Neural progenitor cell (in vitro differentiated cells): Measurements from ENCODE around the gene SPOCD1.

Source experiments
- EZH2 ChIP-seq: fragments of 200-600 bp; sonication (generic); IDR thresholded peaks from 2 replicates; pipeline ENCODE4 v1.6.1; 2017; ENCODE audit warnings: antibody characterized with exemption, mild to moderate bottlenecking, moderate library complexity
- EZH2phosphoT487 ChIP-seq: fragments of 200-600 bp; sonication (generic); IDR thresholded peaks from 2 replicates; pipeline ENCODE4 v1.6.1; 2017; ENCODE audit warnings: antibody characterized with exemption
- TF ChIP-seq, protein P1 (sequence below): fragments of 200-600 bp; sonication (generic); IDR thresholded peaks from 2 replicates; pipeline ENCODE4 v1.5.1; 2017; ENCODE audit warnings: antibody characterized with exemption, mild to moderate bottlenecking

- TF ChIP-seq EZH2 (no peak), EZH2phosphoT487 (no peak)
- TF ChIP-seq, protein P1, sequence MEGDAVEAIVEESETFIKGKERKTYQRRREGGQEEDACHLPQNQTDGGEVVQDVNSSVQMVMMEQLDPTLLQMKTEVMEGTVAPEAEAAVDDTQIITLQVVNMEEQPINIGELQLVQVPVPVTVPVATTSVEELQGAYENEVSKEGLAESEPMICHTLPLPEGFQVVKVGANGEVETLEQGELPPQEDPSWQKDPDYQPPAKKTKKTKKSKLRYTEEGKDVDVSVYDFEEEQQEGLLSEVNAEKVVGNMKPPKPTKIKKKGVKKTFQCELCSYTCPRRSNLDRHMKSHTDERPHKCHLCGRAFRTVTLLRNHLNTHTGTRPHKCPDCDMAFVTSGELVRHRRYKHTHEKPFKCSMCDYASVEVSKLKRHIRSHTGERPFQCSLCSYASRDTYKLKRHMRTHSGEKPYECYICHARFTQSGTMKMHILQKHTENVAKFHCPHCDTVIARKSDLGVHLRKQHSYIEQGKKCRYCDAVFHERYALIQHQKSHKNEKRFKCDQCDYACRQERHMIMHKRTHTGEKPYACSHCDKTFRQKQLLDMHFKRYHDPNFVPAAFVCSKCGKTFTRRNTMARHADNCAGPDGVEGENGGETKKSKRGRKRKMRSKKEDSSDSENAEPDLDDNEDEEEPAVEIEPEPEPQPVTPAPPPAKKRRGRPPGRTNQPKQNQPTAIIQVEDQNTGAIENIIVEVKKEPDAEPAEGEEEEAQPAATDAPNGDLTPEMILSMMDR = no peak
These were observed 64.8 kb downstream of the SPOCD1 start for GRCh38 chr1:31750858-31751510.
